Aorta (tissue), 5 donors: ENCODE data around the gene PCAT6. TPM values are rescaled to one million over a fixed set of nuclear protein-coding genes. Genes with fewer than 3 reads are reported as not detected.

Experiments used
- ATAC-seq: fragments of 200-7000 bp; cut with Tn5 transposase; one replicate; pipeline ENCODE4 v1.9.1; 2022; ENCODE audit warnings: moderate library complexity; ENCODE audit not compliant: low FRiP score
- DNase-seq, 2 donors: peaks; one replicate each; pipeline ENCODE4 v3.0.0-alpha.2; 2020
- H3K27ac ChIP-seq, 2 donors: one replicate each; pipeline ENCODE4 v1.5.1; 2013; ENCODE audit warnings: low read length in 2 of 2, mild to moderate bottlenecking in 2 of 2, moderate library complexity in 2 of 2, control low read depth in 1 of 2, inconsistent platforms in 1 of 2, low read depth in 1 of 2
- H3K27me3 ChIP-seq, 2 donors: one replicate each; pipeline ENCODE4 v1.6.1; 2013; ENCODE audit warnings: control low read depth in 1 of 2, low read length in 1 of 2, mild to moderate bottlenecking in 1 of 2, moderate library complexity in 1 of 2; ENCODE audit not compliant: insufficient read depth in 2 of 2, control insufficient read depth in 1 of 2
- H3K36me3 ChIP-seq, 2 donors: one replicate each; pipeline ENCODE4 v1.6.1; 2013; ENCODE audit warnings: control low read depth in 1 of 2, low read length in 1 of 2, mild to moderate bottlenecking in 1 of 2; ENCODE audit not compliant: insufficient read depth in 2 of 2, control insufficient read depth in 1 of 2
- H3K4me1 ChIP-seq, 2 donors: one replicate each; pipeline ENCODE4 v1.6.1; 2013; ENCODE audit warnings: low read length in 2 of 2, control low read depth in 1 of 2, mild to moderate bottlenecking in 1 of 2, moderate library complexity in 1 of 2; ENCODE audit not compliant: insufficient read depth in 2 of 2, control insufficient read depth in 1 of 2
- H3K4me3 ChIP-seq, 2 donors: one replicate each; pipeline ENCODE4 v1.5.1; 2013; ENCODE audit warnings: low read length in 2 of 2, control low read depth in 1 of 2, mild to moderate bottlenecking in 1 of 2
- H3K9me3 ChIP-seq: one replicate; pipeline ENCODE4 v1.6.1; 2013; ENCODE audit warnings: mild to moderate bottlenecking, low read length; ENCODE audit not compliant: control insufficient read depth
- WGBS, 2 donors: extraction: QIAGEN DNeasy Blood & Tissue Kit; methylation state at CpG; one replicate each; pipeline ENCODE4 v1.1.7; 2013; 5-methylcytosine and 5-hydroxymethylcytosine counted together
- intact Hi-C, 2 donors: fragments of 100-400 bp; cut with DNase I; formaldehyde crosslinking; loops; one replicate each; pipeline versions ENCODE4 v1.14.2 to v1.15.0; 2022
- polyA plus RNA-seq, 2 donors: library from polyadenylated mRNA; stranded (reverse); fragments of 200-250 nt; gene quantifications; one replicate each; pipeline ENCODE4 v1.2.3, GENCODE V29; 2013
- total RNA-seq, 2 donors: library from RNA; stranded (reverse); fragmentation: NEBNext Ultra II Directional; extraction: Animal tissue kit (Norgen Biotek cat#: 25700); gene quantifications; one replicate each; pipeline ENCODE4 v1.2.1, GENCODE V29; 2021
- donor health status: healthy with polysubstance abuse.
- donor health status: Bipolar disorder and iron deficiency.
- donor health status: DM: no; HTN: no; CAD: no.
- donor health status: DM: no; HTN: no; CAD: no.
- donor health status: DM: yes; HTN: yes; CAD: no.

The PCAT6 gene
- total and polyA plus RNA-seq, 4 donors = 0.49 to 2.8 (median 1.7) TPM; not detected in 1

DNA sequence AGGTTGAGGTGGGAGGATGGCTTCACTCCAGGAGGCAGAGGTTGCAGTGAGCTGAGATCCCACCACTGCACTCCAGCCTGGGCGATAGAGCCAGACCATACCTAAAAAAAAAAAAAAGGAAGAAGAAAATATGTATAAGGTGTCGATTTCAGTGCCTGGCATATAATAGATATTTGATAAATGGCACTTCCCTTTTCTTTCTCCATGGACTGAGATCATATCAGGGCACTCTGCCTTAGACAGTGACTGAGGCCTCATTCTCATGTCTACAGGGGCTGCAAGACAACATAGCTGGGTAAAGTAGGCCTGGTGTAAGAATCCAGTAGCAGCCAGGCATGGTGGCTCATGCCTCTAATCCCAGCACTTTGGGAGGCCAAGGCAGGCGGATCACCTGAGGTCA, 21.2 kb downstream of the PCAT6 start:
- intact Hi-C loops = no loop called here
- Histone ChIP-seq H3K4me1 (no peaks in the 10 kb centered on the region), H3K27me3 (no peaks in the 10 kb centered on the region), H3K36me3 (no peaks in the 10 kb centered on the region), H3K9me3 (no peaks in the 10 kb centered on the region), H3K4me3 (no peak overlapping the region), H3K27ac (no peak overlapping the region)
- WGBS, 2 donors = 87 to 93% methylated on average over 3 of the region's 3 CpGs
- ATAC-seq (no peak), DNase-seq (no peak)

DNA sequence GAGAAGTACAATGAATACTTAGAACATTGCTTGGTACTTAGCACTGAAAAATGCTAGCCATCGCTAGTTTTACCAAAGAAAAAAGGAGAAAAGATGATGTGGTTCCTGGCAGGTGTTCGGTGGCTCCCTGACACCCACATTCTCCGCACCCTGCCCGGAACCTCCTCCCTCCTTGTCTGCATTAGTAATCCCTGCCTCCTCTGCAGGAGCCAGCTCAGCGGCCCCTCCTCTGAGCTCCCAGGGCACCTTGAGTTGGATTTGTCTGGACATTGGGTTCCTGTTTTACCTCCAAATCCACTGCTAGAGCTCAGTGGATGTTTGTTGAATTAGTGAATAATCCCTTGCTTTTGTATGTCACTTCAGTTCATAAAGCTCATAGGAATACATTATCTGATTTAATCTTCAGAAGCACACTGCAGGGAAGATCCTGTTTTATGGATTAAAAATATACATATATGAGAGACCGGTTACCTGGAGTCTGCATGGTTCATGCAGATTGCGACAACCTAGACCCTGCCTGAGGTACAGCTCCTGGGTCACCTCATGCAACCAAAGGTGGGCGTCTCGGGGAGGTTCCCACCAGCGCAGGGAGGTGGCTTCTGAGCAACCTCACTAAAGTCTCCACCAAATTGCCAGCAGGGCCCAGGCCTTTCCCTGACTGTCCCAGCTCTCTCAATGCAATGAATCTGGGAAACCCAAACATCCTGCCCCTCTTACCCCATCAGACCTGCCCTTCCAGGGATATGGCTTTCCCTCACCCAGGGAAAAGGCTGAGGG, 24.2 kb downstream of the PCAT6 start:
- WGBS, 2 donors = 83 to 84% methylated on average over 10 of the region's 10 CpGs
- Histone ChIP-seq H3K4me1 (no peaks in the 10 kb centered on the region), H3K9me3 (no peaks in the 10 kb centered on the region), H3K27ac (no peak overlapping the region), H3K27me3 (no peaks in the 10 kb centered on the region), H3K4me3 (no peak overlapping the region), H3K36me3 (no peaks in the 10 kb centered on the region)
- DNase-seq = no peak
- ATAC-seq = no peak
- intact Hi-C loops = no loop called here

DNA sequence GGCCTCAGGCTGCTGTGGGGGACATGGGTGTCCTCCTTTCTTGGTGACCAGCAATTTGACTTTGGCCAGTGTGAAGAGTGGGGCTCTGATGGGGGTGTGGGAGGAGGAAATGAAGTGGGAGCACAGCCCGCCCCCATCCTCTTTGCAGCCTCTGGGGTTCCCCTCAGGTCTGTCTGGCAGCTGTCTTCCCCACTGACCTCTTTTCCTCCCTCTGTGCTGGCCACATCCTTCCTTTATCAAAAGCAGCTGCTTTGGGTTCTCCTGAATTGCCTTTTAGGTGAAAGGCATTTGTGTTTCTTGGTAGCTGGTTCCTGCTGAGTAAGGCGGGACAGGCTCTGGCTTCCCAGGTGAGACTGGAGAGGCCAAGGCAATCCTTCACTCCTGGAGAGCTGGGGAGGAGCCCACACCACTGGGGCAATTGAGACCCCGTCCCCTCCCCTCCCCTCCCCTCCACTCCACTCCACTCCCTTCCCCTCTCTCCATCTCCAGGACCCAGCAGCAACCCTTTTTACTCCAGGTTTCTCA, 24.9 kb downstream of the PCAT6 start:
- intact Hi-C loops = no loop called here
- WGBS, 2 donors = 52 to 56% methylated on average over 3 of the region's 3 CpGs

DNA sequence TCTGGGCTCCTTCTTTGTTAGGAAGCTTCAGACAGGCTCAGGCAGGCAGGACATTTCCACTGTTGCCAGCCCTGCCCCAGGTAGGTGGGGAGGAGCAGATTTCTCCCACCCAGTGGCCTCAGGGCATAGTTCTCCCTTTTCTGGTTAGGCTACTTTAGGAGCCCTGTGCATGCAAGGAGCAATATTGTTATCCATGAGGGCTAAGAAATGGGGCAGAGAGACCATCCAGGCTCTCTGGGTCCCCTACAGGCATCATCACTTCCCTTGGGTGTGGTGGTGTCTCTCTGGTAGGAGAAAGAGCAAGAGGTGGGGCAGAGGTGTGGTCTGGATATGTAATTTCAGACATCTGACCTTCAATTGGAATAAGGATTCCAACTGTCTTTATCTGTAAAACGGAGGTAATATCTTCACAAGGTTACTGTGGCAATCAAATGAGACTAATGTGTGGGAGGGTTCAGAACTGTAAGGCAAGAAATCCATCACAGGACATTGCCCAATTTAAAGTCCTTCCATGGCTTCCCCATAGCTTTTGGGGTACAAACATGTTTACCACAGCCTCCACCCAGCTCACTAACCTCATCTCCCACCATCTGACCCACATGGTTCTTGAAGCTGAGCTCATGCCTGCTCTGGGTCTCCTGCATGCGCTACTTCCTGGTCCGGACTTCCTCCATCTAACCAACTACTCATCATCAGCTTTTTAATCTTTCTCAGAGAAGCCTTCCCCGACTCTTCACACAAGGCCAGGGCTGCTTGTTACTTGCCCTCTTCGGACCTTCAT, 26.1 kb downstream of the PCAT6 start:
- H3K4me3 ChIP-seq = no peak overlapping the region
- ATAC-seq = no peak
- no peak overlapping the region for H3K27ac ChIP-seq
- DNase-seq = peak in 1 of 2 donors; percentile 59
- no peaks in the 10 kb centered on the region for H3K9me3 ChIP-seq
- intact Hi-C loops = no loop called here
- no peaks in the 10 kb centered on the region for H3K4me1 ChIP-seq
- H3K36me3 ChIP-seq = no peaks in the 10 kb centered on the region
- H3K27me3 ChIP-seq = no peaks in the 10 kb centered on the region
- WGBS, 2 donors = 77 to 80% methylated on average over 5 of the region's 5 CpGs

More for the DNA sequence above, 24.9 kb downstream of the PCAT6 start:
- no peaks in the 10 kb centered on the region for H3K4me1 ChIP-seq
- no peak overlapping the region for H3K27ac ChIP-seq
- ATAC-seq (no peak), DNase-seq (no peak)
- no peaks in the 10 kb centered on the region for H3K9me3 ChIP-seq
- no peaks in the 10 kb centered on the region for H3K36me3 ChIP-seq
- H3K27me3 ChIP-seq = no peaks in the 10 kb centered on the region
- H3K4me3 ChIP-seq = no peak overlapping the region

DNA sequence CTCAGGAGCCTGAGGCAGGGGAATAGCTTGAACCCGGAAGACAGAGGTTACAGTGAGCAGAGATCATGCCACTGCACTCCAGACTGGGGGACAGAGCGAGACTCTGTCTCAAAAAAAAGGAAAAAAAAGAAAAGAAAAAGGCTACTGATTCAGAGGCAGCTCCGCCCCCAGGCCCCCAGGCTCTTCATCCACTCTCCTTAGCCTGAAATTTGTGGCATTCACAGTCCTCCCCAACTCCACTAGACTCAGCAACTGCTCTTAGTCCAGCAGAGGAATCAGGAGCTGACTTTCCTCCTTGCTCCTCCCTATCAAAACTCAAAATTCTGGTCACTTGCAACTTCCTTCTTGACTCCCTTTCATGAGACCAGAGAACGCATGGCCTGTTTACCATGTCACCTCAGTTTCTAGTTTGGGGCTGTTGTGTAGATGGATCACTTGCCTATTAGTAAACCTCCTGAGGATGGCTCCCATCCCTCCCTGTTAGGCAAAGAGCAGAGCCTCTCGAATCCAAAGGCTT, 27.1 kb downstream of the PCAT6 start:
- no peak overlapping the region for H3K4me3 ChIP-seq
- WGBS, 2 donors = 76 to 82% methylated on average over 5 of the region's 5 CpGs
- H3K27ac ChIP-seq = no peak overlapping the region
- no peaks in the 10 kb centered on the region for H3K27me3 ChIP-seq
- ATAC-seq (no peak), DNase-seq (no peak)
- H3K4me1 ChIP-seq = no peaks in the 10 kb centered on the region
- no peaks in the 10 kb centered on the region for H3K9me3 ChIP-seq
- intact Hi-C loops = no loop called here
- no peaks in the 10 kb centered on the region for H3K36me3 ChIP-seq

DNA sequence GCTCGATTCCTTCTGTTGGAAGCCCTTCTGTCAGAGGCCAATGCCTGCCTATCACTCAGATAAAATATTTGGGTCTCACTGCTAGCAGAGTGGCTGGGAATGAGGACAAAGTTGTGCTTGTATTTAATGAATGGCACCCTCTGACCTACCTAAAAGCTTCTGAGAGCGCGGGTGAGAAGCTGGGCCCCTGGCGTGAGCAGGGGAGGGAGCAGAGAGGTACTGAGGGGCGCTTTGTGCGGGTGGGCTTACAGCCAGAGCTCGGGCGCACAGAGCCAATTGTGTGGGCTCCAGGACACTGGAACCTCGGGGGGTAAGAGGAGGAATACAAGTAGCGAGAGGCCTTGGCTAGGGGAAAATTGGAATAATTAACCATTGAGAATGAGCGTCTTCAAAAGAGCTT, 32.3 kb downstream of the PCAT6 start:
- no peaks in the 10 kb centered on the region for H3K27me3 ChIP-seq
- ATAC-seq (no peak), DNase-seq (no peak)
- H3K9me3 ChIP-seq = no peaks in the 10 kb centered on the region
- intact Hi-C loops = no loop called here
- H3K36me3 ChIP-seq = no peaks in the 10 kb centered on the region
- H3K4me1 ChIP-seq = no peaks in the 10 kb centered on the region
- 84 to 86% methylated on average over 11 of the region's 11 CpGs for WGBS, 2 donors
- H3K4me3 ChIP-seq = no peak overlapping the region
- no peak overlapping the region for H3K27ac ChIP-seq

DNA sequence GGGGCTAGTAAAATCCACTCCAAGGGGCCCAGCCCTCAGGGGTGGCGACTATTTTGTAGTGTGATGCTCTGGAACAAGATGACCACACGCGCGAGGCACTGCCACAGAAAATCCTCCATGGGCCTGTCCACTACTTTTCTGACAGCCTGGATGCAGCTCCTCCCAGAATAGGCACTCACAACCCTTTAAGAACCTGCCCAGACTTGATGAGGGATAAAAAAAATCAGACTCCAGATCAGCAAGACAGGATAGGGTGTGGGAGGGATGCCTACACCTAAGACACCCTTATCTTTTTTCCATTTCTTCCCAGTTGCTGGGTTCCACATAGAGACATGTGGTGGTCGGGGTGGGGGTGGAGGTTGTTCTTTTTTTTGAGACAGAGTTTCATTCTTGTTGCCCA, 33.5 kb downstream of the PCAT6 start:
- H3K27me3 ChIP-seq = no peaks in the 10 kb centered on the region
- intact Hi-C loops = no loop called here
- WGBS, 2 donors = 93 to 98% methylated on average over 5 of the region's 5 CpGs
- H3K27ac ChIP-seq = no peak overlapping the region
- ATAC-seq (no peak), DNase-seq (no peak)
- H3K4me1 ChIP-seq = no peaks in the 10 kb centered on the region
- H3K36me3 ChIP-seq = no peaks in the 10 kb centered on the region
- no peaks in the 10 kb centered on the region for H3K9me3 ChIP-seq
- H3K4me3 ChIP-seq = no peak overlapping the region

DNA sequence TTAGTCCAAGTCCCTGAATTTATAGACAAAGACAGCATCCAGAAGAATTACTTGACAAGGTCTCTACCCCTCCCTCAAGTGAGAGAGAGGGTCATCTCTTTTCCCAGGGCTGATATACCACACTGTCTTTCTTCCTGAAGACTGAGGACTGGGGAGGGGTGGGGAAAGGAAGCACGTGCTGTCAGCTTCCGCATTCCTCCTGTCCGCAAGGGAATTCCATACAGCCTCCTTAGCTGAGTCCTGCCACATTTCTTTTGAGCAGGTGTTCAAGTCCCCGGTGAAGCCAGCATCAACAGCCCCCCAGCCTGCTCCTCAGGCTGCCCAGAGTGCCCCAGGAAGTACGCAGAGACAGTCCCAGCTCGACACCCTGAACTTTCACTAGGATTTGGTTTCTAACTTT, 34.2 kb downstream of the PCAT6 start:
- Histone ChIP-seq H3K36me3 (no peaks in the 10 kb centered on the region), H3K27ac (no peak overlapping the region), H3K27me3 (no peaks in the 10 kb centered on the region), H3K4me3 (no peak overlapping the region), H3K9me3 (no peaks in the 10 kb centered on the region), H3K4me1 (no peaks in the 10 kb centered on the region)
- intact Hi-C loops = no loop called here
- WGBS, 2 donors = 45 to 62% methylated on average over 6 of the region's 6 CpGs
- DNase-seq = no peak
- no peak for ATAC-seq
